CD8-positive, alpha-beta memory T cell (primary cell): ENCODE data around the gene ZNF547. TPM values are rescaled to one million over a fixed set of nuclear protein-coding genes. Genes with fewer than 3 reads are reported as not detected.

ENCODE experiments used
- CTCF ChIA-PET: fragments of 350-600 bp; sonication (Branson Sonifier 250); formaldehyde crosslinking; loops from one replicate; lab custom pipeline; 2021; ENCODE audit warnings: antibody characterized with exemption; lab: Charles Lee
- POLR2A ChIA-PET: fragments of 350-600 bp; sonication (Branson Sonifier 250); formaldehyde crosslinking; loops from one replicate; lab custom pipeline; 2021; ENCODE audit warnings: antibody characterized with exemption; lab: Charles Lee
- DNase-seq, 5 donors: peaks; one replicate each; pipeline versions ENCODE4 v3.0.0 to v3.0.0-alpha.2; 2020 to 2022; ENCODE audit warnings: mixed read lengths in 1 of 5
- H3K27ac ChIP-seq: one replicate; pipeline ENCODE4 v1.7.0; 2013; ENCODE audit warnings: low read depth, mild to moderate bottlenecking, low read length, moderate library complexity
- H3K27me3 ChIP-seq: 2 replicates; pipeline ENCODE4 v1.7.0; 2013; ENCODE audit warnings: low read length, mild to moderate bottlenecking; ENCODE audit not compliant: insufficient read depth, poor library complexity, severe bottlenecking
- H3K36me3 ChIP-seq: 2 replicates; pipeline ENCODE4 v1.7.0; 2013; ENCODE audit warnings: mild to moderate bottlenecking, low read length, moderate library complexity; ENCODE audit not compliant: insufficient read depth
- H3K4me1 ChIP-seq: 2 replicates; pipeline ENCODE4 v1.7.0; 2013; ENCODE audit warnings: mild to moderate bottlenecking, low read length, moderate library complexity; ENCODE audit not compliant: insufficient read depth
- H3K4me3 ChIP-seq: 2 replicates; pipeline ENCODE4 v1.7.0; 2013; ENCODE audit warnings: mild to moderate bottlenecking, low read length
- H3K9me3 ChIP-seq: 2 replicates; pipeline ENCODE4 v1.7.0; 2013; ENCODE audit warnings: mild to moderate bottlenecking, low read length
- H3K27ac Mint-ChIP-seq, 8 donors: one replicate each; pipeline ENCODE4 v1.8.0; 2020 to 2021; ENCODE audit warnings: mixed read lengths in 8 of 8, mild to moderate bottlenecking in 6 of 8, inconsistent platforms in 3 of 8, moderate library complexity in 3 of 8
- H3K27me3 Mint-ChIP-seq, 2 donors: one replicate each; pipeline ENCODE4 v1.8.0; 2020 to 2021; ENCODE audit warnings: mixed read lengths in 2 of 2, mild to moderate bottlenecking in 1 of 2, moderate library complexity in 1 of 2
- H3K36me3 Mint-ChIP-seq, 3 donors: one replicate each; pipeline ENCODE4 v1.8.0; 2020 to 2021; ENCODE audit warnings: mixed read lengths in 3 of 3, inconsistent platforms in 1 of 3, mild to moderate bottlenecking in 1 of 3
- H3K4me1 Mint-ChIP-seq, 3 donors: one replicate each; pipeline ENCODE4 v1.8.0; 2020 to 2021; ENCODE audit warnings: mixed read lengths in 3 of 3, inconsistent platforms in 1 of 3, mild to moderate bottlenecking in 1 of 3
- H3K4me3 Mint-ChIP-seq, 7 donors: one replicate each; pipeline ENCODE4 v1.8.0; 2020 to 2021; ENCODE audit warnings: mixed read lengths in 7 of 7, mild to moderate bottlenecking in 6 of 7, moderate library complexity in 4 of 7, inconsistent platforms in 2 of 7
- H3K9me3 Mint-ChIP-seq, 5 donors: one replicate each; pipeline ENCODE4 v1.8.0; 2020 to 2022; ENCODE audit warnings: mixed read lengths in 5 of 5, mild to moderate bottlenecking in 3 of 5, moderate library complexity in 2 of 5, inconsistent platforms in 1 of 5
- polyA plus RNA-seq: library from polyadenylated mRNA; unstranded; fragments of 300-500 nt; fragmentation: Illumina TruSeq; gene quantifications from one replicate; pipeline ENCODE4 v1.2.3, GENCODE V29; 2021
- total RNA-seq, 2 experiments: library from RNA; stranded (reverse); gene quantifications; one replicate each; pipeline ENCODE4 v1.2.3, GENCODE V29; 2021

The ZNF547 gene
- total and polyA plus RNA-seq, 3 experiments from 2014 or later = 1.7 to 3.3 (median 2.2) TPM

DNA sequence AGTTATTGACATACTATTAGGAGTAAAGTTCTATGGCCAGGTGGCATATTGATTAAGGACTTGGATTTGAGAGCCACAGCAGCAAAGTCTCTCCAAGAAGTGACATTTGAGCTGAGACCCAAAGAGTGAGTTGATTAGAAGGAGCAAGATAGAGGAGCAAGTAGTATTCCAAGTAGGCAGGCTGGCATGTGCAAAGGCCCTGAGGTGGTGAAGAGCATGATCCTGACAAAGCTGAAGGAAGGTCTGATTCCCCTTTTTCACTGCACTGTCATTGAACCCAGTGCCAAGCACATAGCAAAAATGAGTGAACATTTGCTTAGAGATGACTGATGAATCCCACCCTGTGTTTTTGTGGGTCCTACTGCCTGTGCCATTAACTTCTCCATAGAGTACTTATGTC, 38.4 kb upstream of the ZNF547 start:
- H3K27ac Mint-ChIP-seq = no peak overlapping the region

GRCh38 chr19:57327993-57328392, 35.4 kb upstream of the ZNF547 start:
- peaks cover 10 to 88% (median 76%) of the 10 kb centered on the region in 5 donors for H3K9me3 Mint-ChIP-seq
- H3K27ac Mint-ChIP-seq = no peak overlapping the region
- Histone ChIP-seq H3K4me3 (no peak overlapping the region), H3K27ac (no peak overlapping the region), H3K9me3 (peaks cover 27% of the 10 kb centered on the region), H3K4me1 (no peaks in the 10 kb centered on the region), H3K36me3 (peaks cover 50% of the 10 kb centered on the region), H3K27me3 (no peaks in the 10 kb centered on the region)
- peaks cover 0 to 12% (median 4%) of the 10 kb centered on the region in 3 donors for H3K4me1 Mint-ChIP-seq
- peaks cover 39 to 74% (median 71%) of the 10 kb centered on the region in 3 donors for H3K36me3 Mint-ChIP-seq
- CTCF ChIA-PET = no interaction called here
- no peak overlapping the region for H3K4me3 Mint-ChIP-seq
- DNase-seq = no peak
- H3K27me3 Mint-ChIP-seq = no peaks in the 10 kb centered on the region
- POLR2A ChIA-PET = no interaction called here

More for the DNA sequence above, 38.4 kb upstream of the ZNF547 start:
- Histone ChIP-seq H3K4me1 (peaks cover 16% of the 10 kb centered on the region), H3K4me3 (no peak overlapping the region), H3K27ac (no peak overlapping the region), H3K9me3 (peaks cover 31% of the 10 kb centered on the region), H3K36me3 (peaks cover 50% of the 10 kb centered on the region), H3K27me3 (no peaks in the 10 kb centered on the region)
- Mint-ChIP-seq H3K36me3 (peaks cover 39 to 87% (median 86%) of the 10 kb centered on the region in 3 donors), H3K9me3 (peaks cover 10 to 82% (median 56%) of the 10 kb centered on the region in 5 donors), H3K4me3 (peak overlapping the region in 1 of 7 donors; percentile 20), H3K4me1 (peaks cover 27 to 39% (median 28%) of the 10 kb centered on the region in 3 donors), H3K27me3 (no peaks in the 10 kb centered on the region)
- ChIA-PET POLR2A (no interaction called here), CTCF (no interaction called here)
- DNase-seq = no peak

- Mint-ChIP-seq H3K36me3 (peaks cover 7 to 44% (median 20%) of the 10 kb centered on the region in 3 donors), H3K9me3 (peaks cover 0 to 77% (median 52%) of the 10 kb centered on the region in 5 donors), H3K4me3 (no peak overlapping the region), H3K4me1 (no peaks in the 10 kb centered on the region), H3K27me3 (no peaks in the 10 kb centered on the region), H3K27ac (no peak overlapping the region)
- POLR2A ChIA-PET = no interaction called here
- no peak overlapping the region for H3K27ac ChIP-seq
- no peaks in the 10 kb centered on the region for H3K27me3 ChIP-seq
- no peak overlapping the region for H3K4me3 ChIP-seq
- no peaks in the 10 kb centered on the region for H3K36me3 ChIP-seq
- H3K9me3 ChIP-seq = peaks cover 12% of the 10 kb centered on the region
- CTCF ChIA-PET = no interaction called here
- DNase-seq = no peak
- H3K4me1 ChIP-seq = no peaks in the 10 kb centered on the region
These were observed 29.2 kb upstream of the ZNF547 start for GRCh38 chr19:57334191-57334590.

DNA sequence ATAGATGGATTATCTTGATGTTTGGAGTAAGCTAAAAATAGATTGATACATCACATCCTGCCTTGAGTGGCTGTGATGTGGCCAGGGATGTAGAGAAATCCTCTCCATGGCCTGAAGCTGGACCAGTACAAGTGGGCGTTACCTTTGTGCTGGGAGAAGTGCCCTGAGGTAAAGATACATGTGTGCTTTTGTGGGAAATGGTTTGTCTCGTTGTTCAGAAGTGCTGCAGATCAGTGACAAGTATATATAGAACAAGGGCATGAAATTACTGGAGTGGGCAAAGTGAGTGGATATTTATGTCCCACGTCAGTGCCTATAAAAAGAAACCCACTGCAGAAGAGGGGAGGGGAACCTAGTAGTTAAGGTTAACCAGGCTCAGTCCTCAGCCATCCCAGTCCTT, 24.5 kb upstream of the ZNF547 start:
- H3K36me3 Mint-ChIP-seq = peaks cover 4 to 37% (median 6%) of the 10 kb centered on the region in 3 donors
- H3K4me3 Mint-ChIP-seq = no peak overlapping the region

GRCh38 chr19:57342582-57342981, 20.8 kb upstream of the ZNF547 start:
- H3K4me1 Mint-ChIP-seq = no peaks in the 10 kb centered on the region
- CTCF ChIA-PET = no interaction called here

More for the DNA sequence above, 24.5 kb upstream of the ZNF547 start:
- ChIA-PET CTCF (no interaction called here), POLR2A (no interaction called here)
- Histone ChIP-seq H3K27ac (no peak overlapping the region), H3K27me3 (no peaks in the 10 kb centered on the region), H3K4me3 (no peak overlapping the region), H3K4me1 (no peaks in the 10 kb centered on the region), H3K36me3 (no peaks in the 10 kb centered on the region), H3K9me3 (peaks cover 7% of the 10 kb centered on the region)
- Mint-ChIP-seq H3K9me3 (peaks cover 0 to 60% (median 15%) of the 10 kb centered on the region in 5 donors), H3K27me3 (no peaks in the 10 kb centered on the region), H3K4me1 (no peaks in the 10 kb centered on the region), H3K27ac (peak overlapping the region in 1 of 8 donors; percentile 58)
- DNase-seq = no peak

DNA sequence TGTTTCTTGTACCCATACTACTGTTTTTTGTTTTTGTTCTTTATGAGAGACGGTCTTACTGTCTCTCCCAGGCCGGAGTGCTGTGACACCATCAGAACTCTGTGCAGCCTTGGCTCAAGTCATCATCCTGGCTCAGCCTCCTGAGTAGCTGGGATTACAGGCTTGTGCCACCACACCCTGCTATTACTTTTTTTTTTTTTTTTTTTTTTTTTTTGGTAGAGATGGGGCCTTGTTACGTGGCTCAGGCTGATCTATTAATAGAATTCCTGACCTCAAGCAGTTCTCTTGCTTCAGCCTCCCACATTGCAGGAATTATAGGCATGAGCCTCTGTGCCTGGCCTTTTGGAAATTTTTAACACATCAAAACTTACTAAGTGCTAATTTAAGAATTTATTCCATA, 15.2 kb upstream of the ZNF547 start:
- CTCF ChIA-PET = no interaction called here
- POLR2A ChIA-PET = interaction anchor here (0.6 kb wide), 1 partner anchor 54 kb away, joined by 3 read pairs; no protein-coding TSS in a partner anchor
- H3K4me1 ChIP-seq = peaks cover 20% of the 10 kb centered on the region
- H3K36me3 Mint-ChIP-seq = peaks cover 12 to 34% (median 23%) of the 10 kb centered on the region in 3 donors
- peaks cover 24 to 29% (median 29%) of the 10 kb centered on the region in 3 donors for H3K4me1 Mint-ChIP-seq
- peaks cover 8% of the 10 kb centered on the region for H3K9me3 ChIP-seq
- H3K4me3 Mint-ChIP-seq = no peak overlapping the region
- no peak overlapping the region for H3K27ac ChIP-seq
- no peaks in the 10 kb centered on the region for H3K27me3 ChIP-seq
- no peaks in the 10 kb centered on the region for H3K36me3 ChIP-seq
- H3K4me3 ChIP-seq = no peak overlapping the region
- H3K9me3 Mint-ChIP-seq = peaks cover 5 to 47% (median 28%) of the 10 kb centered on the region in 5 donors
- no peak overlapping the region for H3K27ac Mint-ChIP-seq
- H3K27me3 Mint-ChIP-seq = peaks cover 5 to 13% of the 10 kb centered on the region in 2 donors
- no peak for DNase-seq

More at GRCh38 chr19:57342582-57342981, 20.8 kb upstream of the ZNF547 start:
- Histone ChIP-seq H3K27me3 (no peaks in the 10 kb centered on the region), H3K4me1 (no peaks in the 10 kb centered on the region), H3K27ac (no peak overlapping the region), H3K36me3 (no peaks in the 10 kb centered on the region), H3K4me3 (no peak overlapping the region), H3K9me3 (no peaks in the 10 kb centered on the region)
- peaks cover 0 to 10% of the 10 kb centered on the region in 2 donors for H3K27me3 Mint-ChIP-seq
- no peak for DNase-seq
- H3K9me3 Mint-ChIP-seq = peaks cover 0 to 46% (median 7%) of the 10 kb centered on the region in 5 donors
- H3K27ac Mint-ChIP-seq = no peak overlapping the region
- peaks cover 0 to 16% (median 4%) of the 10 kb centered on the region in 3 donors for H3K36me3 Mint-ChIP-seq
- H3K4me3 Mint-ChIP-seq = no peak overlapping the region
- POLR2A ChIA-PET = no interaction called here

- Histone ChIP-seq H3K4me1 (peaks cover 20% of the 10 kb centered on the region), H3K36me3 (peaks cover 22% of the 10 kb centered on the region), H3K4me3 (peak within 1 kb of the TSS; percentile 84), H3K9me3 (peaks cover 28% of the 10 kb centered on the region), H3K27ac (peak within 1 kb of the TSS; percentile 78), H3K27me3 (no peaks in the 10 kb centered on the region)
- H3K4me3 Mint-ChIP-seq = peak within 1 kb of the TSS; percentile 95 to 96 (median 95)
- peak; percentile 74 to 89 (median 78) for DNase-seq
- H3K27ac Mint-ChIP-seq = peak within 1 kb of the TSS; percentile 87 to 98 (median 96)
- ChIA-PET POLR2A (interaction anchor here (1.0 to 1.1 kb wide), 2 partner anchors 12 to 71 kb away, joined by 3 to 6 read pairs; partner anchors contain the start of genes TRAPPC2B, ZNF460 and ZNF547), CTCF (no interaction called here)
- H3K4me1 Mint-ChIP-seq = peaks cover 31 to 40% (median 35%) of the 10 kb centered on the region in 3 donors
- peaks cover 5 to 9% of the 10 kb centered on the region in 2 donors for H3K27me3 Mint-ChIP-seq
- peaks cover 7 to 62% (median 48%) of the 10 kb centered on the region in 5 donors for H3K9me3 Mint-ChIP-seq
- peaks cover 40 to 60% (median 52%) of the 10 kb centered on the region in 3 donors for H3K36me3 Mint-ChIP-seq
These were observed 12.2 kb upstream of the ZNF547 start, which contains the start of gene ZNF304 for GRCh38 chr19:57350877-57351805. Gene ZNF304 (plus strand): TSS chr19:57351271. CDS start chr19:57351665, 394 bp downstream.
